Adrenal gland (tissue), 5 donors: ENCODE results near the gene PPAT.

ENCODE experiments used
- CTCF ChIP-seq, 6 experiments: fragments of 450-650 bp in 4 of 6; fragments of 200-600 bp in 2 of 6; sonication (generic) in 1 of 6; IDR thresholded peaks; 1 replicate in 5 of 6; 2 replicates in 1 of 6; pipeline versions ENCODE4 v1.5.1 to v1.8.0; 2016 to 2021; ENCODE audit warnings: antibody characterized with exemption in 6 of 6, mild to moderate bottlenecking in 2 of 6, moderate library complexity in 1 of 6
- POLR2A ChIP-seq, 2 donors: fragments of 450-650 bp; IDR thresholded peaks; one replicate each; pipeline ENCODE4 v1.6.1; 2017; ENCODE audit warnings: antibody characterized with exemption in 2 of 2, mild to moderate bottlenecking in 2 of 2, moderate library complexity in 1 of 2
- donor health status: DM: no; HTN: no; CAD: no.

- no peak for TF ChIP-seq CTCF (IDR thresholded peaks at IDR 0.05)
- TF ChIP-seq POLR2A (IDR thresholded peaks at IDR 0.05), result no peak
Measured at GRCh38 chr4:56426273-56426672, 9.1 kb downstream of the PPAT start.
